BLaER1 (cell line): ENCODE results near the gene ISL1.

ENCODE experiments used
- H3K27ac ChIP-seq: shearing (Covaris generic); formaldehyde crosslinking; 2 replicates; pipeline ENCODE4 v1.8.1; 2022
- H3K27me3 ChIP-seq: shearing (Covaris generic); formaldehyde crosslinking; 2 replicates; pipeline ENCODE4 v1.8.1; 2022
- H3K36me3 ChIP-seq: shearing (Covaris generic); formaldehyde crosslinking; 2 replicates; pipeline ENCODE4 v1.8.1; 2022
- H3K4me1 ChIP-seq: shearing (Covaris generic); formaldehyde crosslinking; 2 replicates; pipeline ENCODE4 v1.8.1; 2022
- H3K4me2 ChIP-seq: shearing (Covaris generic); formaldehyde crosslinking; 2 replicates; pipeline ENCODE4 v1.8.1; 2022
- H3K4me3 ChIP-seq: shearing (Covaris generic); formaldehyde crosslinking; 2 replicates; pipeline ENCODE4 v1.8.1; 2022
- H3K9ac ChIP-seq: shearing (Covaris generic); formaldehyde crosslinking; 2 replicates; pipeline ENCODE4 v1.8.1; 2022
- H3K9me3 ChIP-seq: shearing (Covaris generic); formaldehyde crosslinking; 2 replicates; pipeline ENCODE4 v1.8.1; 2022
- H4K20me1 ChIP-seq: shearing (Covaris generic); formaldehyde crosslinking; 2 replicates; pipeline ENCODE4 v1.8.1; 2022
- Cebpa-rat ChIP-seq: shearing (Covaris generic); IDR thresholded peaks from 2 replicates; pipeline ENCODE4 v1.8.1; 2022

ISL1 gene

GRCh38 chr5:51383131-51384121 is at the start of gene ISL1:
Gene ISL1, plus strand, starts transcription at chr5:51383448. Its CDS starts 224 bp downstream, at chr5:51383672.
- peaks cover 25% of the 10 kb centered on the region for H3K9me3 ChIP-seq
- peaks cover 15% of the 10 kb centered on the region; the same call in 1 of the 2 replicates for H3K27me3 ChIP-seq
- H3K4me2 ChIP-seq: no peak within 1 kb of the TSS
- peaks cover 13% of the 10 kb centered on the region for H3K4me1 ChIP-seq
- no peak within 1 kb of the TSS for H3K9ac ChIP-seq
- H3K27ac ChIP-seq: no peak within 1 kb of the TSS
- TF ChIP-seq Cebpa-rat: no peak
- H4K20me1 ChIP-seq: no peaks in the 10 kb centered on the region
- no peak within 1 kb of the TSS for H3K4me3 ChIP-seq
- no peaks in the 10 kb centered on the region for H3K36me3 ChIP-seq

- no peaks in the 10 kb centered on the region for H3K9me3 ChIP-seq
- H3K9ac ChIP-seq: no peak overlapping the region
- H3K4me1 ChIP-seq: no peaks in the 10 kb centered on the region
- no peak overlapping the region for H3K4me3 ChIP-seq
- no peaks in the 10 kb centered on the region for H3K36me3 ChIP-seq
- TF ChIP-seq Cebpa-rat: no peak
- H3K27ac ChIP-seq: no peak overlapping the region
- H3K4me2 ChIP-seq: no peak overlapping the region
- no peaks in the 10 kb centered on the region for H3K27me3 ChIP-seq
- H4K20me1 ChIP-seq: no peaks in the 10 kb centered on the region
These were observed 46.4 kb upstream of the ISL1 start for GRCh38 chr5:51336878-51337277.

GRCh38 chr5:51345106-51345505 is 38.1 kb upstream of the ISL1 start:
- Histone ChIP-seq H3K9ac (no peak overlapping the region), H3K27me3 (no peaks in the 10 kb centered on the region), H4K20me1 (no peaks in the 10 kb centered on the region), H3K9me3 (no peaks in the 10 kb centered on the region), H3K27ac (no peak overlapping the region), H3K4me2 (no peak overlapping the region), H3K36me3 (no peaks in the 10 kb centered on the region), H3K4me1 (no peaks in the 10 kb centered on the region), H3K4me3 (no peak overlapping the region)
- TF ChIP-seq Cebpa-rat: no peak

GRCh38 chr5:51347157-51347556 is 36.1 kb upstream of the ISL1 start:
- no peak for TF ChIP-seq Cebpa-rat
- H3K9me3 ChIP-seq: no peaks in the 10 kb centered on the region

GRCh38 chr5:51347704-51348103 is 35.5 kb upstream of the ISL1 start:
- no peaks in the 10 kb centered on the region for H3K36me3 ChIP-seq
- no peak overlapping the region for H3K4me2 ChIP-seq
- no peak overlapping the region for H3K9ac ChIP-seq
- no peaks in the 10 kb centered on the region for H3K4me1 ChIP-seq
- no peak overlapping the region for H3K4me3 ChIP-seq
- H3K27ac ChIP-seq: no peak overlapping the region
- H3K9me3 ChIP-seq: no peaks in the 10 kb centered on the region
- H3K27me3 ChIP-seq: no peaks in the 10 kb centered on the region
- TF ChIP-seq Cebpa-rat: no peak
- H4K20me1 ChIP-seq: no peaks in the 10 kb centered on the region

More at GRCh38 chr5:51347157-51347556, 36.1 kb upstream of the ISL1 start:
- no peaks in the 10 kb centered on the region for H3K27me3 ChIP-seq
- no peaks in the 10 kb centered on the region for H3K36me3 ChIP-seq
- H4K20me1 ChIP-seq: no peaks in the 10 kb centered on the region
- H3K4me1 ChIP-seq: no peaks in the 10 kb centered on the region
- no peak overlapping the region for H3K9ac ChIP-seq
- H3K27ac ChIP-seq: no peak overlapping the region
- no peak overlapping the region for H3K4me2 ChIP-seq
- no peak overlapping the region for H3K4me3 ChIP-seq

- no peaks in the 10 kb centered on the region for H3K36me3 ChIP-seq
- H3K27me3 ChIP-seq: no peaks in the 10 kb centered on the region
- TF ChIP-seq Cebpa-rat: no peak
- no peak overlapping the region for H3K4me2 ChIP-seq
- no peaks in the 10 kb centered on the region for H4K20me1 ChIP-seq
- H3K9me3 ChIP-seq: no peaks in the 10 kb centered on the region
- H3K4me3 ChIP-seq: no peak overlapping the region
- no peak overlapping the region for H3K27ac ChIP-seq
- H3K4me1 ChIP-seq: no peaks in the 10 kb centered on the region
- no peak overlapping the region for H3K9ac ChIP-seq
These were observed 12.2 kb upstream of the ISL1 start for GRCh38 chr5:51371052-51371451.

GRCh38 chr5:51373880-51374523 is 9.2 kb upstream of the ISL1 start:
- Histone ChIP-seq H3K4me3 (no peak overlapping the region), H3K9me3 (0 out of 2 replicates have a peak, but pooled peaks cover 11% of the 10 kb centered on the region), H3K4me2 (no peak overlapping the region), H3K27me3 (peaks cover 8% of the 10 kb centered on the region; the same call in 1 of the 2 replicates), H3K27ac (no peak overlapping the region), H3K9ac (no peak overlapping the region), H3K4me1 (peaks cover 7% of the 10 kb centered on the region), H4K20me1 (no peaks in the 10 kb centered on the region), H3K36me3 (no peaks in the 10 kb centered on the region)
- TF ChIP-seq Cebpa-rat: no peak

- no peak overlapping the region for H3K4me2 ChIP-seq
- no peak overlapping the region for H3K9ac ChIP-seq
- no peak overlapping the region for H3K4me3 ChIP-seq
- TF ChIP-seq Cebpa-rat: no peak
- no peak overlapping the region for H3K27ac ChIP-seq
- peaks cover 14% of the 10 kb centered on the region for H3K4me1 ChIP-seq
- no peaks in the 10 kb centered on the region for H3K36me3 ChIP-seq
- 0 out of 2 replicates have a peak, but pooled peaks cover 11% of the 10 kb centered on the region for H3K9me3 ChIP-seq
- no peaks in the 10 kb centered on the region for H4K20me1 ChIP-seq
- H3K27me3 ChIP-seq: peaks cover 14% of the 10 kb centered on the region; the same call in 1 of the 2 replicates
These were observed 8.2 kb upstream of the ISL1 start for GRCh38 chr5:51375084-51375483.

- peaks cover 14% of the 10 kb centered on the region; the same call in 1 of the 2 replicates for H3K27me3 ChIP-seq
- no peak overlapping the region for H3K4me2 ChIP-seq
- no peaks in the 10 kb centered on the region for H4K20me1 ChIP-seq
- 0 out of 2 replicates have a peak, but pooled peaks cover 11% of the 10 kb centered on the region for H3K9me3 ChIP-seq
- no peak overlapping the region for H3K27ac ChIP-seq
- H3K4me3 ChIP-seq: no peak overlapping the region
- no peak for TF ChIP-seq Cebpa-rat
- peaks cover 14% of the 10 kb centered on the region for H3K4me1 ChIP-seq
- no peak overlapping the region for H3K9ac ChIP-seq
- H3K36me3 ChIP-seq: no peaks in the 10 kb centered on the region
These were observed 6.7 kb upstream of the ISL1 start for GRCh38 chr5:51376509-51376908.
